ENCODE data around the gene INVS. TPM values are rescaled to one million over a fixed set of nuclear protein-coding genes. Genes with fewer than 3 reads are reported as not detected.

Gene INVS
- total and polyA plus RNA-seq, 2 of the 13 experiments (the other 11 are each of a cell fraction or from before 2014, with no cell fraction given) = 11.3 to 16.3 TPM

DNA sequence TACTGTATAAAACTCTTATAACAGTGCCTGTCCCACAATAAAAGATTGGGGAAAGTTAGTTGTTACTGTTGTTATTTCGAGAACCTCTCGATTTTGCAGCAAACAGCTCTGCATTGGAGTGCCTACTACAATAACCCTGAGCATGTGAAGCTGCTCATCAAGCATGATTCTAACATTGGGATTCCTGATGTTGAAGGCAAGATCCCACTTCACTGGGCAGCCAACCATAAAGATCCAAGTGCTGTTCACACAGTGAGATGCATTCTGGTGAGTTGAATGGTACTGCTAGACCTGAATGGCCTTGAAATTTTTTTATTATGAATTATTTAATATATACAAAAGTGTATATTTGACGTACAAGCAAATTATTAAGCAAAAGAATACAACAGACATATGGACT lies 130.5 kb downstream of the INVS start (continued):
- TF ChIP-seq, protein P1, sequence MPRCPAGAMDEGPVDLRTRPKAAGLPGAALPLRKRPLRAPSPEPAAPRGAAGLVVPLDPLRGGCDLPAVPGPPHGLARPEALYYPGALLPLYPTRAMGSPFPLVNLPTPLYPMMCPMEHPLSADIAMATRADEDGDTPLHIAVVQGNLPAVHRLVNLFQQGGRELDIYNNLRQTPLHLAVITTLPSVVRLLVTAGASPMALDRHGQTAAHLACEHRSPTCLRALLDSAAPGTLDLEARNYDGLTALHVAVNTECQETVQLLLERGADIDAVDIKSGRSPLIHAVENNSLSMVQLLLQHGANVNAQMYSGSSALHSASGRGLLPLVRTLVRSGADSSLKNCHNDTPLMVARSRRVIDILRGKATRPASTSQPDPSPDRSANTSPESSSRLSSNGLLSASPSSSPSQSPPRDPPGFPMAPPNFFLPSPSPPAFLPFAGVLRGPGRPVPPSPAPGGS (CRISPR knock-in tag; IDR thresholded peaks at IDR 0.05) = no peak
- TF ChIP-seq, protein P2, sequence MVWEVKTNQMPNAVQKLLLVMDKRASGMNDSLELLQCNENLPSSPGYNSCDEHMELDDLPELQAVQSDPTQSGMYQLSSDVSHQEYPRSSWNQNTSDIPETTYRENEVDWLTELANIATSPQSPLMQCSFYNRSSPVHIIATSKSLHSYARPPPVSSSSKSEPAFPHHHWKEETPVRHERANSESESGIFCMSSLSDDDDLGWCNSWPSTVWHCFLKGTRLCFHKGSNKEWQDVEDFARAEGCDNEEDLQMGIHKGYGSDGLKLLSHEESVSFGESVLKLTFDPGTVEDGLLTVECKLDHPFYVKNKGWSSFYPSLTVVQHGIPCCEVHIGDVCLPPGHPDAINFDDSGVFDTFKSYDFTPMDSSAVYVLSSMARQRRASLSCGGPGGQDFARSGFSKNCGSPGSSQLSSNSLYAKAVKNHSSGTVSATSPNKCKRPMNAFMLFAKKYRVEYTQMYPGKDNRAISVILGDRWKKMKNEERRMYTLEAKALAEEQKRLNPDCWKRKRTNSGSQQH (CRISPR knock-in tag; IDR thresholded peaks at IDR 0.05; ENCODE audit: low read depth) = no peak
- TF ChIP-seq, protein P3, sequence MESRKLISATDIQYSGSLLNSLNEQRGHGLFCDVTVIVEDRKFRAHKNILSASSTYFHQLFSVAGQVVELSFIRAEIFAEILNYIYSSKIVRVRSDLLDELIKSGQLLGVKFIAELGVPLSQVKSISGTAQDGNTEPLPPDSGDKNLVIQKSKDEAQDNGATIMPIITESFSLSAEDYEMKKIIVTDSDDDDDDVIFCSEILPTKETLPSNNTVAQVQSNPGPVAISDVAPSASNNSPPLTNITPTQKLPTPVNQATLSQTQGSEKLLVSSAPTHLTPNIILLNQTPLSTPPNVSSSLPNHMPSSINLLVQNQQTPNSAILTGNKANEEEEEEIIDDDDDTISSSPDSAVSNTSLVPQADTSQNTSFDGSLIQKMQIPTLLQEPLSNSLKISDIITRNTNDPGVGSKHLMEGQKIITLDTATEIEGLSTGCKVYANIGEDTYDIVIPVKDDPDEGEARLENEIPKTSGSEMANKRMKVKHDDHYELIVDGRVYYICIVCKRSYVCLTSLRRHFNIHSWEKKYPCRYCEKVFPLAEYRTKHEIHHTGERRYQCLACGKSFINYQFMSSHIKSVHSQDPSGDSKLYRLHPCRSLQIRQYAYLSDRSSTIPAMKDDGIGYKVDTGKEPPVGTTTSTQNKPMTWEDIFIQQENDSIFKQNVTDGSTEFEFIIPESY (CRISPR knock-in tag; IDR thresholded peaks at IDR 0.05) = no peak
- TF ChIP-seq FOXK1 (CRISPR knock-in tag; IDR thresholded peaks at IDR 0.05; ENCODE audit: borderline replicate concordance, low read depth) = no peak
- TF ChIP-seq, protein P4, sequence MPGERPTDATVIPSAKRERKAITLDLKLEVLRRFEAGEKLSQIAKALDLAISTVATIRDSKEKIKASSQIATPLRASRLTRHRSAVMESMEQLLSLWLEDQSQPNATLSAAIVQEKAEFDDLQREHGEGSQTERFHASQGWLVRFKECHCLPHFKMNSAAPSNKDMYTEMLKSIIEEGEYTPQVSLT (CRISPR knock-in tag; IDR thresholded peaks at IDR 0.05; ENCODE audit: borderline replicate concordance, low read depth) = no peak
- no peak for TF ChIP-seq ZNF775 (CRISPR knock-in tag; IDR thresholded peaks at IDR 0.05; ENCODE audit: borderline replicate concordance)
- no peak for TF ChIP-seq TRIM24 (CRISPR knock-in tag; IDR thresholded peaks at IDR 0.05)
- no peak for TF ChIP-seq MIER2 (CRISPR knock-in tag; IDR thresholded peaks at IDR 0.05)
- TF ChIP-seq, protein P5, sequence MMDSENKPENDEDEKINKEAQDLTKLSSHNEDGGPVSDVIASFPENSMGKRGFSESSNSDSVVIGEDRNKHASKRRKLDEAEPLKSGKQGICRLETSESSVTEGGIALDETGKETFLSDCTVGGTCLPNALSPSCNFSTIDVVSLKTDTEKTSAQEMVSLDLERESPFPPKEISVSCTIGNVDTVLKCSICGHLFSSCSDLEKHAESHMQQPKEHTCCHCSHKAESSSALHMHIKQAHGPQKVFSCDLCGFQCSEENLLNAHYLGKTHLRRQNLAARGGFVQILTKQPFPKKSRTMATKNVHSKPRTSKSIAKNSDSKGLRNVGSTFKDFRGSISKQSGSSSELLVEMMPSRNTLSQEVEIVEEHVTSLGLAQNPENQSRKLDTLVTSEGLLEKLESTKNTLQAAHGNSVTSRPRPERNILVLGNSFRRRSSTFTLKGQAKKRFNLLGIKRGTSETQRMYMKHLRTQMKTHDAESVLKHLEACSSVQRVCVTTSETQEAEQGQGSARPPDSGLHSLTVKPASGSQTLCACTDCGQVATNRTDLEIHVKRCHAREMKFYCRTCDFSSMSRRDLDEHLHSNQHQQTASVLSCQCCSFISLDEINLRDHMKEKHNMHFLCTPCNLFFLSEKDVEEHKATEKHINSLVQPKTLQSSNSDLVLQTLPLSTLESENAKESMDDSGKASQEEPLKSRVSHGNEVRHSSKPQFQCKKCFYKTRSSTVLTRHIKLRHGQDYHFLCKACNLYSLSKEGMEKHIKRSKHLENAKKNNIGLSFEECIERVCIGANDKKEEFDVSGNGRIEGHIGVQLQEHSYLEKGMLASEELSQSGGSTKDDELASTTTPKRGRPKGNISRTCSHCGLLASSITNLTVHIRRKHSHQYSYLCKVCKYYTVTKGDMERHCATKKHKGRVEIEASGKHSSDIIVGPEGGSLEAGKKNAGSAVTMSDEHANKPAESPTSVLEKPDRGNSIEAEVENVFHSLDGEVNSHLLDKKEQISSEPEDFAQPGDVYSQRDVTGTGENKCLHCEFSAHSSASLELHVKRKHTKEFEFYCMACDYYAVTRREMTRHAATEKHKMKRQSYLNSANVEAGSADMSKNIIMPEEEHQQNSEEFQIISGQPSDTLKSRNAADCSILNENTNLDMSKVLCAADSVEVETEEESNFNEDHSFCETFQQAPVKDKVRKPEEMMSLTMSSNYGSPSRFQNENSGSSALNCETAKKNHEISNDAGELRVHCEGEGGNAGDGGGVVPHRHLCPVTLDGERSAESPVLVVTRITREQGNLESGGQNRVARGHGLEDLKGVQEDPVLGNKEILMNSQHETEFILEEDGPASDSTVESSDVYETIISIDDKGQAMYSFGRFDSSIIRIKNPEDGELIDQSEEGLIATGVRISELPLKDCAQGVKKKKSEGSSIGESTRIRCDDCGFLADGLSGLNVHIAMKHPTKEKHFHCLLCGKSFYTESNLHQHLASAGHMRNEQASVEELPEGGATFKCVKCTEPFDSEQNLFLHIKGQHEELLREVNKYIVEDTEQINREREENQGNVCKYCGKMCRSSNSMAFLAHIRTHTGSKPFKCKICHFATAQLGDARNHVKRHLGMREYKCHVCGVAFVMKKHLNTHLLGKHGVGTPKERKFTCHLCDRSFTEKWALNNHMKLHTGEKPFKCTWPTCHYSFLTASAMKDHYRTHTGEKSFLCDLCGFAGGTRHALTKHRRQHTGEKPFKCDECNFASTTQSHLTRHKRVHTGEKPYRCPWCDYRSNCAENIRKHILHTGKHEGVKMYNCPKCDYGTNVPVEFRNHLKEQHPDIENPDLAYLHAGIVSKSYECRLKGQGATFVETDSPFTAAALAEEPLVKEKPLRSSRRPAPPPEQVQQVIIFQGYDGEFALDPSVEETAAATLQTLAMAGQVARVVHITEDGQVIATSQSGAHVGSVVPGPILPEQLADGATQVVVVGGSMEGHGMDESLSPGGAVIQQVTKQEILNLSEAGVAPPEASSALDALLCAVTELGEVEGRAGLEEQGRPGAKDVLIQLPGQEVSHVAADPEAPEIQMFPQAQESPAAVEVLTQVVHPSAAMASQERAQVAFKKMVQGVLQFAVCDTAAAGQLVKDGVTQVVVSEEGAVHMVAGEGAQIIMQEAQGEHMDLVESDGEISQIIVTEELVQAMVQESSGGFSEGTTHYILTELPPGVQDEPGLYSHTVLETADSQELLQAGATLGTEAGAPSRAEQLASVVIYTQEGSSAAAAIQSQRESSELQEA (CRISPR knock-in tag; IDR thresholded peaks at IDR 0.05; ENCODE audit: not compliant biosample characterization) = no peak
- no peak for TF ChIP-seq EEA1 (CRISPR knock-in tag; IDR thresholded peaks at IDR 0.05; ENCODE audit: borderline replicate concordance)
- TF ChIP-seq KDM3A (CRISPR knock-in tag; IDR thresholded peaks at IDR 0.05; ENCODE audit: low read depth) = no peak

Measured in HepG2 (cell line).